GM10248 (cell line): Measurements from ENCODE around the gene CDC42EP4.

Experiments
- CTCF ChIA-PET: fragments of 300-600 bp; sonication (Branson Sonifier 250); formaldehyde crosslinking; extraction: SDS; loops from one replicate; lab custom pipeline; 2021; ENCODE audit warnings: antibody characterized with exemption; lab: Yijun Ruan, JAX
- POLR2A ChIA-PET: fragments of 350-650 bp; sonication (Branson Sonifier 250); formaldehyde crosslinking; extraction: SDS; loops from one replicate; lab custom pipeline; 2020; ENCODE audit warnings: antibody characterized with exemption; lab: Yijun Ruan, JAX
- DNase-seq: peaks from one replicate; pipeline ENCODE4 v3.0.0; 2012; ENCODE audit errors: extremely low spot score
- TF ChIP-seq, protein P1 (sequence below): IDR thresholded peaks from 2 replicates; pipeline ENCODE4 v1.5.1; 2012; ENCODE audit warnings: mild to moderate bottlenecking, low read depth; ENCODE audit errors: extremely low read depth, missing control alignments, control extremely low read depth

Gene CDC42EP4

DNA sequence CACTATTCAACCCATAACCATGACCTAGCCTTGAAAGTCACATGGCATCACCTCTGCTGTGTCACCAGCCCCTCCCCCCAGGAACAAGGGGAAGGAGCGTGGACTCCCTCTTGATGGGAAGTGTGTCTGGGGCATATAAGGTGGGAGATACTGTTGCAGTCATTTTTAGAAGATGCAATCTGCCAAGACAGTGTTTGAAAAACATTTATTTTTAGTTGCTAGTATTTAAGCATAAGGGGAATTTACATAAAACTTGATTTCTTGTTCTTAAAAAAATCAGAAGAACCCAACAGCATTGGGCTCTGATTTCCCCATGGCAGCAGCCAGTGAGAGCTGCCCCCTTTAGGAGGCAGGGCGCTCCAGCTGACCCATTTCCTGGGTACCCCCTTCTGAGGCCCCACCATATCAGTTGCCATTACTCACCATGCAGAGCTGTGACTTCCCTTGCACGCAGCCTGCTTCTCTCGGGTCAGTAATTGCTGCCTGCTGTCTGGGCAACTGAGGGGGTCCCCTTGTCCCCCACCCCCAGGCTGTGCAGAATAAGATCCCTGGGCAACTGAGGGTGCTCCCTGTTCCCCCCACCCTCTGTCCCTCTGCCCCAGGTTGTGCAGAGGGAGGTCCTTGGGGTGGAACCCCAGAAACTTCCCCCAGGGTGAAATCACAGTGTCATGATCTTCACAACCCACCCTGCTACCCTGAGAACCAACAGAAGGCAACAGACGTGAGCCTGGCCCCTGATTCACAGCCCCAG, 11.8 kb upstream of the CDC42EP4 start:
- CTCF ChIA-PET = interaction anchor here (0.9 to 1.8 kb wide), 3 partner anchors 11 to 47 kb away, joined by 3 to 5 read pairs (median 3); partner anchors contain the start of gene CDC42EP4
- TF ChIP-seq, protein P1, sequence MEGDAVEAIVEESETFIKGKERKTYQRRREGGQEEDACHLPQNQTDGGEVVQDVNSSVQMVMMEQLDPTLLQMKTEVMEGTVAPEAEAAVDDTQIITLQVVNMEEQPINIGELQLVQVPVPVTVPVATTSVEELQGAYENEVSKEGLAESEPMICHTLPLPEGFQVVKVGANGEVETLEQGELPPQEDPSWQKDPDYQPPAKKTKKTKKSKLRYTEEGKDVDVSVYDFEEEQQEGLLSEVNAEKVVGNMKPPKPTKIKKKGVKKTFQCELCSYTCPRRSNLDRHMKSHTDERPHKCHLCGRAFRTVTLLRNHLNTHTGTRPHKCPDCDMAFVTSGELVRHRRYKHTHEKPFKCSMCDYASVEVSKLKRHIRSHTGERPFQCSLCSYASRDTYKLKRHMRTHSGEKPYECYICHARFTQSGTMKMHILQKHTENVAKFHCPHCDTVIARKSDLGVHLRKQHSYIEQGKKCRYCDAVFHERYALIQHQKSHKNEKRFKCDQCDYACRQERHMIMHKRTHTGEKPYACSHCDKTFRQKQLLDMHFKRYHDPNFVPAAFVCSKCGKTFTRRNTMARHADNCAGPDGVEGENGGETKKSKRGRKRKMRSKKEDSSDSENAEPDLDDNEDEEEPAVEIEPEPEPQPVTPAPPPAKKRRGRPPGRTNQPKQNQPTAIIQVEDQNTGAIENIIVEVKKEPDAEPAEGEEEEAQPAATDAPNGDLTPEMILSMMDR = no peak
- POLR2A ChIA-PET = no interaction called here
- no peak for DNase-seq

DNA sequence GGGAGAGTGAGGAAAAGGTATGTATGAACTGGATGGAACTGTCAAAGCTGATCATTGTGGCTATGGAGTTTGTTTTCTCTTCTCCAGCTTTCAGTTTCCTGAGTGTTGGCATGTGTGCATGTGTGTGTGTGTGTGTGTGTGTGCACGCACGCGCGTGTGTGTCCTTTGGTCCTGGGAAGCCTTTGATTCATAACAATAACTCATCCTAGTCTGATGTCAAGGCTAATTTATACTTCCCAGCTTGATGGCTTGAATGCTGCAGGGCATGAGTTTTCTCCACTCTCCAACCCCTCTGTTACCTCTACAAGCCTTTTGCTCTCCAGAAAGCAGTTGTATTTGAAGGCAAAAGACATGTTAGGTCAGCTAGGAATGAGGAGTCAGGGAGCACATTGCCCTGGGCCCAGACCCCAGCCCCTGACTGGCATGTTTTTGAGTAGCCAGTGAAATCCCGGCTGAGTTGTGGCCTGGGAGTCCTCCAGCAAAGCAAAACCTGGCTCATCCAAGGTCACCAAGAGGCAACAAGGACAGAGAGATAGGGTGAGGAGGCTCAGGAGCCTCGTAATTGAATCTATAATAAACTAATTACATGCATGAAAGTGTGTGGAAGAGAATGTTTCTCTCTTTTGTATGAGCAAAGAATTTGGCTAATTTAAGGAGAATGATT, 8.9 kb upstream of the CDC42EP4 start:
- ChIA-PET CTCF (interaction anchor here (1.5 to 2.8 kb wide), 2 partner anchors 7 to 10 kb away, joined by 7 read pairs; no protein-coding TSS in a partner anchor), POLR2A (no interaction called here)
- TF ChIP-seq, protein P1 = no peak
- DNase-seq = no peak

DNA sequence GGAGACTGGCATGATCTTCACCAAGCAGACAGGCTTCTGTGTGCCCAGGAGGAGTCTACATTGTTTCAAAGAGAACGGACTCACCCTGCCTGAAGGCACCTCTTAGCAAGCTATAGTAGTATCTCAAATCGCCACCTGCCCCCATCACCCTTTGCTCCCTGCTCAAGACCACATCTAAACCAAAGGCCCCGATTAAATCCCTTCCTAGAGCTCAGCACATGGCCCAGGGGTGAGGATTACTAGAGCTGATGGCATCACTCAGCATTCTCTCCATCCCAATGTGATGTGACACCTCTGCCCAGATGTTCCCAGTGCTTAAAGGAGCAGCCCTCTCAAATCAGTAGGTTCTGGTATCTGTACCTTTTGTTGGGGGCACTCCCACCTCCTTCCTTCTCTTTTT, 8.0 kb upstream of the CDC42EP4 start:
- TF ChIP-seq, protein P1 = no peak
- ChIA-PET POLR2A (no interaction called here), CTCF (interaction anchor here (1.5 to 2.8 kb wide), 2 partner anchors 8 to 9 kb away, joined by 7 read pairs; no protein-coding TSS in a partner anchor)
- DNase-seq = no peak

DNA sequence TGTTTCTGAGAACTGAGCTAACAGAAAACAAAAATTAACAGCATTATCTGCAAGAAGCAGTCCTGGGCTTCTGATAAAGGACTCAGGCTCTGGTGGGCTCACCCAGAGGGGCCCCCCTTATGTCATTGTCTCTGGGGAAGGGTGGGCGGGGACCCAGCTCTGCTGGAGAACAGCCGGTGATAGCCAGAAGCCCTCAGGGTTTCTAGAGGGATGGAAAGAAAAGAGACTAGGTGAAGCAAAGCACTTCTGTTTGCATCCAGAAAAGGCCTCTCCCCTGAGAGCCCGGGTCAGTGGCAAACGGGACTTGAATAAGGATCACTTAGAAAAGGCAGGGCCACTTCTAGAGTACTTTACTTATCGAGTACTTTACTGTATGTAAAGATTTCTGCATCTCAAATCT, 7.0 kb upstream of the CDC42EP4 start:
- POLR2A ChIA-PET = no interaction called here
- CTCF ChIA-PET = interaction anchor here (1.0 to 2.8 kb wide), 2 partner anchors 9 to 20 kb away, joined by 4 to 7 read pairs; no protein-coding TSS in a partner anchor
- no peak for DNase-seq
- TF ChIP-seq, protein P1 = no peak

DNA sequence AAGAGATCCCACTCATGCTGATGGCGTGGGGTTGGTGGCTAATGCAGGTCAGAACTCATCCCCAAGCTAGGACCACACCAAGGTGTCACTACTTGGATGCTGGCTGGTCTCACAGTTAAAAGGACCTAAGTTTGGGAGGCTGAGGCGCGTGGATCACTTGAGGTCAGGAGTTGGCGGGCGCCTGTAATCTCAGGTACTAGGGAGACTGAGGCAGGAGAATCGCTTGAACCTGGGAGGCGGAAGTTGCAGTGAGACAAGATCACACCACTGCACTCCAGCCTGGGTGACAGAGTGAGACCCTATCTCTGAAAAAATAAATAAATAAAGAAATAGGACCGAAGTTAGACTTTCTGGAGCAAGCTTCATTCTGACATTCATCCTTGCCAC, 6.6 kb upstream of the CDC42EP4 start:
- no peak for DNase-seq
- ChIA-PET POLR2A (no interaction called here), CTCF (interaction anchor here (1.0 to 2.8 kb wide), 2 partner anchors 10 to 19 kb away, joined by 4 to 7 read pairs; no protein-coding TSS in a partner anchor)
- TF ChIP-seq, protein P1 = no peak
